HG02678 (cell line): ENCODE results near the gene LGALS3BP.

Experiments
- ATAC-seq: cut with Tn5 transposase; IDR thresholded peaks from one replicate; pipeline ENCODE4 v1.9.1; 2021; ENCODE audit warnings: mild to moderate bottlenecking, moderate library complexity; ENCODE audit not compliant: unreplicated experiment

The LGALS3BP gene

DNA sequence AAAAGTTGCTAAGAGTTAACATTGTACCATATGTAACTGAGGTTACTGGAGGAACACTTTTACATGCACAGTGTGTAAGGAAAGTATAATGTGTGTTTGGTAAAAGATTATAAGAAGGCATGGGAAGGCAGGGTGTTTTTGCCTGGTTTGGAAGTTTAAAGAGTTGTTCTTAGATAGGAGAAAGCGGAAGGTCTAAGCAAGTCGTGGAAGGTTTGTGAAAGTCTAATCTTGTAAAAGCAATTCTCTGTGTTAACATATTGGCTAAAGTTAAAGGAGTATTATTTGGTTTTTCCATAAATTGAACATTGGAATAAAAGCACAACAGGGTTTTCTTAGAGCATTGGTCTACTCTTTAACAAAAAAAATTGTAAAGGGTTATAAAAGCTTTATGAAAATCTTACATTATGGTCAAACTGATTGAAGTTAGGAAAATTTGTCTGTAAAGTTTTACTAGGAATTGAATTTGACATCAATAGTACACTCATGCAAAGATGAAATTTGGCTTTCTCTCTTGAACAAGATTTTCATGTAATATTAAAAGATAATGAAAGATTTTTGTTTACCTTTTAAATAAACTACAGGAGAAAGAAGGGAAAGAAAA is 34.5 kb upstream of the LGALS3BP start:
- no peak for ATAC-seq

- no peak for ATAC-seq
Observed at GRCh38 chr17:79012563-79013134, 32.9 kb upstream of the LGALS3BP start.

DNA sequence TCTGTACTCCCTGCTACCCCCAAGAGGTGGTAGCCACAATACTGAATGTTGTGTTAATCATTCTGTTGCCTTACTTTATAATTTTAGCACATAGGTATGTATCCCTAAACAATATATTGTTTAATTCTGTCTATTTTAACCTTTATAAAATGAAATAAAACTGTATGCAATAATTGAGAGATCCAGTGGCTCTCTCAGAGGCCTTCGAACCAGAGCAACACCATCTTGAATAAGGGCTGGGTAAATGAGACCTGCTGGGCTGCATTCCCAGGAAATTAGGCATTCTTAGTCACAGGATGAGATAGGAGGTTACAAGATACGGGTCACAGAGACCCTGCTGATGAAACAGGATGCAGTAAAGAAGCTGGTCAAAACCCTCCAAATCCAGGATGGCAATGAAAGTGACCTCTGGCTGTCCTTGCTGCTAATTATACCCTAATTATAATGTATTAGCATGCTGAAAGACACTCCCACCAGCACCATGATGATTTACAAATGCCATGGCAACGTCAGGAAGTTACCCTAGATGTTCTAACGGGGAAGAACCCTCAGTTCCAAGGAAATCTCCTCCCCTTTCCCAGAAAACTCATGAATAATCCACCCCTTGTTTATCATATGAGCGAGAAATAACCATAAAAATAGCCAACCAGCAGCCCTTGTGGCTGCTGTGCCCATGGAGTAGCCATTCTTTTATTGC is 31.9 kb upstream of the LGALS3BP start:
- no peak for ATAC-seq

GRCh38 chr17:79010304-79010646 is 30.6 kb upstream of the LGALS3BP start:
- ATAC-seq: no peak

- ATAC-seq: peak; percentile 95
Observed at GRCh38 chr17:79009397-79010303, 29.9 kb upstream of the LGALS3BP start, which contains the start of gene CANT1. Gene CANT1, minus strand, starts transcription at chr17:79009764. Its CDS starts 12,142 bp downstream, at chr17:78997622.

- ATAC-seq: no peak
Observed at GRCh38 chr17:79008666-79009387, 29.1 kb upstream of the LGALS3BP start.

DNA sequence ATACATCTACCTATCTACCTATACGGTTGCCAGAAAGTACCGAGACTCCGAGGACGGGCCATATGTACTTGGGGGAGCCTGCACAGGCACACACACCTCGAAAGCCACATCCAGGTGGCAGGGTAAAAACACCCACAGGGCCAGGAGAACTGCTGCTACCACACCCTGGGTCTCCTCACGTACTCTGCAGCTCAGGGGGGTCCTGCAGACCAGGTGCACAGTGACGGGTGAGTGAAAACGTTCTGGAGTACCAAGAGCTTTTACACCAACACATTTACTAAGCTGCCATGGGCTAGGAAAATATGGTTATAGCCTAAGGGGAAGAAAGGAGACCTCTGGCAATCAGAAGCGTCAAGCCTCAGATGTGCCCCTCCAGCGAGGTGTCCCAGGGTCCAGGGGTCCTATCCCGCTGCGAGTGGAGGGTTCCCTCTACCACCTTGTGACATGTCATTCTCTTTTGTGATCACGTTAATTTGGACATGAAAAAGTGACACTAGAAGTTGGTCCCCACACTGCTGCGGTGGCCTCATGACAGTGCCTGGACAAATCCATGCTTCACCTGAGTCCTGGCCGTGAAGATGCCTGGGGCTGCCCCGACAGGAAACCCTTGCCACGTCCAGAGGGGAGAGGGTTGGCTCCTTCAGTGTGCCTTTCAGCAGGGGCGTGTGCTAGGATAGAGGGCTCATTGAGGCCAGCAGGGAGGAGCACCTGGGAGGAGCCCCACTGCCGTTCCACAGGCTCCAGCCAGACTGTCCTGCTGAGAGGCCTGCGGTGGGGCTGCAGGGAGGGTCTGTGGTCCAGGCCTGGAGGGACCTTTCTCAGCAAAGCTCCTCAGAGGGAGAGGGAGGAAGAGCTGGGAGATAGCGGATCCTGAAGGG is 28.0 kb upstream of the LGALS3BP start:
- ATAC-seq: no peak

DNA sequence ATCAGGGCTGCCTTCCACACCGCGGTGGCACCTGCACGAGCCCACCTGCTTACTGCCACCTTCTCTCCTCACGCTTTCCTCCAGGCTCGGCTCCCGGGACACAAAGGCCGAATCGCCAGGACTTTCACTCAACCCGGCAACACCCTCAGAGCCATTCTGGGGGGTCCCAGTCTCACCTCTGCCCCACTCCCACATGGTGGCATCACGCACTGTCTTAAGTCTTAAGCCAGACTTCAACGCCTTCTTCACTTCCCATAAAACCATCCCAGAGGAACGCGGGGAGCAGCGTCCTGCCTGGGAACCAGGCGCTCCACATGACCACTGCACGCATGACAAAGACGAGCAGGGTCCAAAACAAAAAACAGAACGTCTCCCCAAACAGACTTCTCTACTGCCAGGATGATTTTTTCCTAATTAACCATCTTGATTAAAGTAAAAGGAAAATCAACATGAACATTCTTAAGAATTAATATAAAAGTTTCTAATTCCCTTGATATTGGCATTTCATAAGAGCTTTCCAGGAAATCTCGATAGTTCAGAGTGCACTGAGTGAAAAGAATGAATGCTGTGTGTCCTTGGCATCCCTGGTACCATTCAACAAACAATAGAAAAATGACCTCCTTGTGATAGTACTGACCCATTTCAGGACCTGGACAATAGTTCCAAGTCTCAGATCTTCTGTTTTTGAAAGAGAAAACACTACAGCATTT is 27.2 kb upstream of the LGALS3BP start:
- ATAC-seq: no peak

DNA sequence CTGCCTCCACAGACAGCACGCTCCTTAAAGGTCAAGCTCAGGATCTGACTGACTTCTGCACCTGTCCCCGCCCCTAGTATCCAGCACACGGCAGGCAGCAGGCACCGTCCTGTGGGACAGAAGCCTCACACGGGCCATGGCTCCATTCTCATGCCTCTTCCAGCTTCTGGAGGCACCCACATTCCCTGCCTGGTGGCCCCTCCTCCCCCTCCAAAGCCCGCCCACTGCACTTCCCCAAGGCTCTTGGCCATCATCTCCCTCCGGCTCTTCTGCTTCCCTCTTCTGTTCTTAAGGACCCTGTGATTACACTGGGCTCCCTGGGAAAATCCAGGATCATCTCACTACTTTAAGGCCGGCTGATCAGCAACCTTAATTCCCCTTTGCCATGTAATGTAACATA is 26.3 kb upstream of the LGALS3BP start:
- ATAC-seq: no peak

DNA sequence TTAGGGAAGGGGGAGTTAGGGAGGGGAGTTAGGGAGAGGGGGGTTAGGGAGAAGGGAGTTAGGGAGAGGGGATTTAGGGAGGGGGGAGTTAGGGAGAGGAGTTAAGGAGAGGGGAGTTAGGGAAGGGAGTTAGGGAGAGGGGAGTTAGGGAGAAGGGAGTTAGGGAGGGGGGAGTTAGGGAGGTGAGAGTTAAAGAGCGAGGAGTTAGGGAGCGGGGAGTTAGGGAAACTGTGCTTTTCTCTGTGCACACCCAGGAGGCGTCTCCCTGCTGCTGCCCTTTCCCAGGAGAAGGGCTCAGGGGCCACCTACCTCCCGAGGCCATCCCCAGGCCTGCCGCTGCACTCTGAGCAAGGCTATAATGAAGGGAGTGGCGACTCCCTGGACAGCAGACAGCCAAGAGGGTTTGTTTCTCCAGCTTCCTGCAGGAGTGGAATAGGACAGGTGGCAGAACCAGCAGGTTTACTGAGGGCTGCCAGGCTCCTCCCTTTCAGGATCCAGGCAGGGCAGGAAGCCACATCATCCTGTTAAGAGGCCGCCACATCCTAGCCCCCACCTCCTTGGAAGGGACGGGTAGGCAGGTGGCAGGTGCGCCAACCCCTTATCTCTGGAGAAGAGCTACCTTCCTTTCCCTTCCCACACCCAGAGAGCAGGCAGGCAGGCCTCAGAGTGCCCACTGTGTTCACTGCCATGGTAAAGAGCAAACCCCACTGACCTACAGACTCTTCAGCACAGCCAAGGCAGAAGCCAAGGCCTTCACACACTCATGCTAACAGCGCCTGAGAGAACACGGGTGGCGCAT is 25.5 kb upstream of the LGALS3BP start:
- no peak for ATAC-seq

- ATAC-seq: no peak
Observed at GRCh38 chr17:79003661-79004411, 24.1 kb upstream of the LGALS3BP start.

- no peak for ATAC-seq
Observed at GRCh38 chr17:79002796-79003593, 23.3 kb upstream of the LGALS3BP start.

GRCh38 chr17:79002291-79002690 is 22.6 kb upstream of the LGALS3BP start:
- ATAC-seq: no peak

- ATAC-seq: no peak
Observed at GRCh38 chr17:79001190-79002020, 21.7 kb upstream of the LGALS3BP start.

DNA sequence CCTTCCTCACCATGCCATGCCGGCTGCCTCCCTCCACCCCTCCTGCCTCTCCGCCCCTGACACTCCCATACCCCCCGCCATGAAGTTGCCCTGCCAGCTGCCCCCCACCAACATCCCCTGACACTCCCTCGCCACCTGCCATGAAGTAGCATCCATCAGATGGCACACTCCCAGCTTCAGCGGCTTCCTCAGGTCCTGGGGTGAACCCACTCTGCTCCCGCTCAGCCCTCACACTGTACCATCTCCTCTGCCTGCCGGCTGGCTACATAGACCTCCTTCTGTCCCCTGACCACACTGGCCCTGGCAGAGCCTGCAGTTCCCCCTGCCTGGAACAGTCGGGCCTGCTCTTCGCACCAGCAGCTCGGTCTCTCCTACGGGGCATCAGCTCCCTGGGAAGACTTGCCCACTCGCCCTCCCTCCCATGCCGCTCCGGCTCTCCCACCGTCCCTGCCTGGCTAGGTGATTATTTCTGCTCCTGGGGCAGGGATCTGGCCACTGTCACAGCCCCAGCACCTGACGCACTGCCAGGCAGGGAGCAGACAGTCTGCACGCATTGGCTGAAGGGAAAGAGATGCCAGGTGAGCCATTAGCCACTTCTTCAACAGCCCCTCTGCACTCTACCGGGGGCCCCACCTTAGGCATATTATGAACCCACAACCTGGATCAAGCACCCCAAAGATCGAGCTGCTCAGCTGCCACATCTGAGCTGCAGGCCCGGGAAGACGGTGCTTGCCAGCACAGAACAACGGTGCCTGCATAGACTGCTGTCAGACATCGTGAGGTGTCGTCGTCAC is 20.9 kb upstream of the LGALS3BP start:
- ATAC-seq: no peak
